ENCODE data around the gene ZSCAN5A. TPM values are rescaled to one million over a fixed set of nuclear protein-coding genes. Genes with fewer than 3 reads are reported as not detected.
"Not testable (repeated sequence)": the region's sequence is repeated elsewhere in the genome, so short reads cannot be mapped to it uniquely, and the experiment has no call there.

The ZSCAN5A gene
- total RNA-seq, 1 donor from 2014 or later: 8.9 TPM

DNA sequence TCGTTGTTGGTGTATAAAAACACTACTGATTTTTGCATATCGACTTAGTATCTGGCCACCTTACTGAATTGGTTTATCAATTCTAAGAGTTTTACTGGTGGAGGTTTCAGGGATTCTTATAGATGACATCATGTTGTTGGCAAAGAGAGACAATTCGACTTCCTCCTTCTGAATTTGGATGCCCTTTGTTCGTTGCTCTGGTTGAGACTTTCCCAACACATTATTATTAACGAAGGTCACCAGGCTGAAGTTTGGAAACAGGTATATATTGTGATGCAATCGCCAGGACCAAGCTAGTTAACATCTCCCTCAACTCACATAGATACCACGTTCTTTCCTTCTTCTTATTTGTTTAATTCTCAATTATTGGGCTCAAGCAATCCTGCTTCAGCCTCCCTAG is 115.0 kb downstream of the ZSCAN5A start:
- no peak for DNase-seq (ENCODE audit: extremely low spot score, unreplicated experiment)
- H3K4me1 Mint-ChIP-seq (ENCODE audit: unreplicated experiment): no peaks in the 10 kb centered on the region
- H3K9me3 Mint-ChIP-seq (ENCODE audit: unreplicated experiment): peaks cover 4% of the 10 kb centered on the region
- TF ChIP-seq, protein P1, sequence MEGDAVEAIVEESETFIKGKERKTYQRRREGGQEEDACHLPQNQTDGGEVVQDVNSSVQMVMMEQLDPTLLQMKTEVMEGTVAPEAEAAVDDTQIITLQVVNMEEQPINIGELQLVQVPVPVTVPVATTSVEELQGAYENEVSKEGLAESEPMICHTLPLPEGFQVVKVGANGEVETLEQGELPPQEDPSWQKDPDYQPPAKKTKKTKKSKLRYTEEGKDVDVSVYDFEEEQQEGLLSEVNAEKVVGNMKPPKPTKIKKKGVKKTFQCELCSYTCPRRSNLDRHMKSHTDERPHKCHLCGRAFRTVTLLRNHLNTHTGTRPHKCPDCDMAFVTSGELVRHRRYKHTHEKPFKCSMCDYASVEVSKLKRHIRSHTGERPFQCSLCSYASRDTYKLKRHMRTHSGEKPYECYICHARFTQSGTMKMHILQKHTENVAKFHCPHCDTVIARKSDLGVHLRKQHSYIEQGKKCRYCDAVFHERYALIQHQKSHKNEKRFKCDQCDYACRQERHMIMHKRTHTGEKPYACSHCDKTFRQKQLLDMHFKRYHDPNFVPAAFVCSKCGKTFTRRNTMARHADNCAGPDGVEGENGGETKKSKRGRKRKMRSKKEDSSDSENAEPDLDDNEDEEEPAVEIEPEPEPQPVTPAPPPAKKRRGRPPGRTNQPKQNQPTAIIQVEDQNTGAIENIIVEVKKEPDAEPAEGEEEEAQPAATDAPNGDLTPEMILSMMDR (IDR thresholded peaks at IDR 0.05): no peak
- H3K27ac Mint-ChIP-seq (ENCODE audit: unreplicated experiment): no peak overlapping the region
- H3K4me3 Mint-ChIP-seq (ENCODE audit: unreplicated experiment): no peak overlapping the region
- no peaks in the 10 kb centered on the region for H3K36me3 Mint-ChIP-seq (ENCODE audit: unreplicated experiment)
- H3K27me3 Mint-ChIP-seq (ENCODE audit: unreplicated experiment): no peaks in the 10 kb centered on the region

DNA sequence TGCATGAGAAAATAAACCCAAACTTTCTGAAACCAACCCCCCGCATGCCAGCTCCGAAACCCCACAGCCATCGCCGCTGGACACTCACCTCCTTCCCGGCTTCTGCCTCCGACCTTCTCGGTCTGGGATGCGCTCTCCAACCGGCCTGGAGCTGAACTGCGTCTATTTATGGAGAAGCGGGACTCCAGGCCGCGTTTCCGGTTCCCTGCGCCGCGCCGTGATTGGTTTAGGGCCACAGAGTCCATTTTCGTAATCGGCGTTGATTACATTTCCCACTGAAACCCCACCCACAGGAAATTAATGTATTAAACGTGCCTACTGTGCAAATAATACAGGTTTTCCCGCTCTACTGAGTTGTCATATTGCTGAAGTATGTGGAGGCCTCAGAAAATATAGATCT is 117.0 kb downstream of the ZSCAN5A start, which contains the start of gene ZSCAN5B:
Gene ZSCAN5B (minus strand): TSS at position 138 of the 400 bp plus-strand sequence. CDS start 4,731 bp downstream, outside the sequence.
- H3K27me3 Mint-ChIP-seq (ENCODE audit: unreplicated experiment); H3K4me3 Mint-ChIP-seq (ENCODE audit: unreplicated experiment); H3K36me3 Mint-ChIP-seq (ENCODE audit: unreplicated experiment); H3K9me3 Mint-ChIP-seq (ENCODE audit: unreplicated experiment); H3K27ac Mint-ChIP-seq (ENCODE audit: unreplicated experiment); DNase-seq (ENCODE audit: extremely low spot score, unreplicated experiment); H3K4me1 Mint-ChIP-seq (ENCODE audit: unreplicated experiment): not testable (repeated sequence)

DNA sequence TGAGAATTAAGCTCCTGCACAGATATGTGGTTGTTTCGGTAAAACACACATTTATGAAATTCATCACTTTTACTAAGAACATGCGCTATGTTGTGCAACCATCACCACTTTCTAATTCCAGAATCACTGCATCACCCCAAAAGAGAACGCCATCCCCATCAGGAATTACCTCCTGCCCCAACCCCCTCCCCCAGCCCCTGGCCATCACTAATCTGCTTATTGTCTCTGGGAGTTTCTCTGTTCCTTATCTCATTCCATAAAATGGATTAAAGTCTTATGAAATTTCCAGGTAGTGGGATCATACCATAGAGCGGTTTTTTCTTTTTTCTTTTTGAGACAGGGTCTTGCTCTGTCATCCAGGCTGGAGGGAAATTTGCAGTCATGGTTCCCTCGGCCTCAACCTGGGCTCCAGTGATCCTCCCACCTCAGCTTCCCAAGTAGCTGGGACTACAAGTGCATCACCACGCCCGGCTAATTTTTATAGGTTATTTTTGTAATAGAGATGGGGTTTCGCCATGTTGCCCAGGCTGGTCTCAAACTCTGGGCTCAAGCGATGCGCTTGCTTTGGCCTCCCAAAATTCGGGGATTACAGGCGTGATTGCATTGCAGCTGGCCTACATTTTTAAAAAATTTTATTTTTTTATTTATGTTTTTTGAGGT is 120.5 kb downstream of the ZSCAN5A start:
- H3K9me3 Mint-ChIP-seq (ENCODE audit: unreplicated experiment): peaks cover 4% of the 10 kb centered on the region
- H3K27me3 Mint-ChIP-seq (ENCODE audit: unreplicated experiment): no peaks in the 10 kb centered on the region
- H3K4me3 Mint-ChIP-seq (ENCODE audit: unreplicated experiment): no peak overlapping the region
- TF ChIP-seq, protein P1 (IDR thresholded peaks at IDR 0.05): no peak
- H3K36me3 Mint-ChIP-seq (ENCODE audit: unreplicated experiment): no peaks in the 10 kb centered on the region
- H3K27ac Mint-ChIP-seq (ENCODE audit: unreplicated experiment): no peak overlapping the region
- no peak for DNase-seq (ENCODE audit: extremely low spot score, unreplicated experiment)
- H3K4me1 Mint-ChIP-seq (ENCODE audit: unreplicated experiment): no peaks in the 10 kb centered on the region

DNA sequence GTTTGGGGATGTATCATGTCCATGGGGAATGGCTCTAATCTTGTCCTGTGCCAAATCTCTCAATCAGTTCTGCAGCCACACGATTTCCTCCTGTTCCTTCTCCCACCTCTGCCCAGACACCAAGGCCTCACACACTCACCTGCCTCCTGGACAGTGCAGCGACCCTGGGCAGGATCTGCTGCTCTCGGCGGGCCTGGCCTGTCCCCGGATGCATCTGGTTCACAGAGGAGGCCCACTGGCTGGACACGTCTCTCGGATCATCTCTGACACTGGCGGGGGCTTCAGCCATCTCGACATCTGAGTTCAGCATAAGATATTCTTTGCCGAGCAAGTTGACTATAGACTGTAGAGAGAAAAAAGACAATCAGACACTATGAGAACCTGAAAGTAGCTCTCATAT is 122.9 kb downstream of the ZSCAN5A start:
- no peak overlapping the region for H3K27ac Mint-ChIP-seq (ENCODE audit: unreplicated experiment)
- H3K27me3 Mint-ChIP-seq (ENCODE audit: unreplicated experiment): no peaks in the 10 kb centered on the region
- H3K4me3 Mint-ChIP-seq (ENCODE audit: unreplicated experiment): no peak overlapping the region
- no peak for DNase-seq (ENCODE audit: extremely low spot score, unreplicated experiment)
- H3K36me3 Mint-ChIP-seq (ENCODE audit: unreplicated experiment): no peaks in the 10 kb centered on the region
- no peaks in the 10 kb centered on the region for H3K9me3 Mint-ChIP-seq (ENCODE audit: unreplicated experiment)
- TF ChIP-seq, protein P1 (IDR thresholded peaks at IDR 0.05): no peak
- H3K4me1 Mint-ChIP-seq (ENCODE audit: unreplicated experiment): no peaks in the 10 kb centered on the region

DNA sequence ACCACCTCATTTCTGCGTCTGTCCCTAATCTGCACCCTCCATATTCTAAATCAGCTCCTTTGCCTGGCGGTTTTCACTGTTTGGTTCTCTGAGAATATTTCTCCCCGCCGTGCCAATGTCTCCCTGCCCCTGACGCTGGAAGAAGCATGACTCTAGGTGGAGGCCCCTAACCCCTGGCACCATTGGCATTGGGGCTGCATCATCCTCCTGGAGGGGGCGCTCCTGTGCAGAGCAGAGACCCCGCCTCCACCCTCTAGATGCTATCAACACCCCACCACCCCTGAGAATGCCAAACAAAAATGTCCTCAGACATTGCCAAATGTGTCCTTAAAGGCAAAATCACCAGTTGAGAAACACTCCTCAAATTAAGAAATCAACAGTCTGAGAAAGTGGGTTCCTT is 123.5 kb downstream of the ZSCAN5A start:
- no peak for DNase-seq (ENCODE audit: extremely low spot score, unreplicated experiment)
- TF ChIP-seq, protein P1 (IDR thresholded peaks at IDR 0.05): no peak
- Mint-ChIP-seq H3K4me3 (ENCODE audit: unreplicated experiment) (no peak overlapping the region), H3K9me3 (ENCODE audit: unreplicated experiment) (no peaks in the 10 kb centered on the region), H3K27me3 (ENCODE audit: unreplicated experiment) (no peaks in the 10 kb centered on the region), H3K27ac (ENCODE audit: unreplicated experiment) (no peak overlapping the region), H3K4me1 (ENCODE audit: unreplicated experiment) (no peaks in the 10 kb centered on the region), H3K36me3 (ENCODE audit: unreplicated experiment) (no peaks in the 10 kb centered on the region)
